HepG2 (cell line): ENCODE data around the gene FIBP. TPM values are rescaled to one million over a fixed set of nuclear protein-coding genes. Genes with fewer than 3 reads are reported as not detected.

Experiments used
- AGO1 ChIP-seq: fragments of 200-400 bp; formaldehyde crosslinking; IDR thresholded peaks from 2 replicates; pipeline ENCODE4 v1.6.1; 2017; ENCODE audit warnings: mild to moderate bottlenecking, low read depth, low read length, moderate library complexity; ENCODE audit not compliant: poor library complexity, severe bottlenecking
- ELF1 ChIP-seq: sonication (generic); formaldehyde crosslinking; IDR thresholded peaks from 2 replicates; pipeline ENCODE4 v1.4.0; 2020; ENCODE audit warnings: missing genetic modification reagents
- HHEX ChIP-seq: IDR thresholded peaks from 2 replicates; pipeline ENCODE4 v1.6.1; 2016; ENCODE audit warnings: control low read depth
- IKZF1 ChIP-seq: fragments of 450-650 bp; IDR thresholded peaks from 2 replicates; pipeline ENCODE4 v1.7.1; 2016
- MAFF ChIP-seq: IDR thresholded peaks from 2 replicates; pipeline ENCODE4 v1.6.1; 2011; ENCODE audit warnings: low read depth, low read length, improper control_type of control experiment
- MXI1 ChIP-seq: IDR thresholded peaks from 3 replicates; pipeline ENCODE4 v1.6.1; 2012; ENCODE audit warnings: low read depth, low read length, inconsistent platforms, borderline replicate concordance
- SKI ChIP-seq: fragments of 450-650 bp; IDR thresholded peaks from one replicate; pipeline ENCODE4 v1.6.1; 2018; ENCODE audit warnings: mild to moderate bottlenecking; ENCODE audit not compliant: partially characterized antibody
- THYN1 ChIP-seq: sonication (generic); formaldehyde crosslinking; IDR thresholded peaks from 2 replicates; pipeline ENCODE4 v1.8.1; 2023; ENCODE audit warnings: low read depth, mild to moderate bottlenecking, moderate library complexity, missing genetic modification reagents, borderline replicate concordance
- ZFP90 ChIP-seq: sonication (generic); formaldehyde crosslinking; IDR thresholded peaks from 2 replicates; pipeline ENCODE4 v1.8.0; 2022; ENCODE audit warnings: missing genetic modification reagents, mild to moderate bottlenecking, inconsistent platforms, borderline replicate concordance
- ZFY ChIP-seq: sonication (generic); formaldehyde crosslinking; IDR thresholded peaks from 2 replicates; pipeline ENCODE4 v1.4.0; 2020; ENCODE audit warnings: missing genetic modification reagents
- ZNF20 ChIP-seq: sonication (generic); formaldehyde crosslinking; IDR thresholded peaks from 2 replicates; pipeline ENCODE4 v1.4.0; 2020; ENCODE audit warnings: mild to moderate bottlenecking, moderate library complexity, missing genetic modification reagents
- ZNF326 ChIP-seq: sonication (generic); formaldehyde crosslinking; IDR thresholded peaks from 2 replicates; pipeline ENCODE4 v1.4.0; 2020; ENCODE audit warnings: missing genetic modification reagents, borderline replicate concordance
- ZNF550 ChIP-seq: sonication (generic); formaldehyde crosslinking; IDR thresholded peaks from 2 replicates; pipeline ENCODE4 v1.4.0; 2020; ENCODE audit warnings: mild to moderate bottlenecking, missing genetic modification reagents, borderline replicate concordance
- ZNF572 ChIP-seq: sonication (generic); formaldehyde crosslinking; IDR thresholded peaks from 2 replicates; pipeline ENCODE4 v1.5.1; 2020; ENCODE audit warnings: mild to moderate bottlenecking, missing genetic modification reagents
- ZNF598 ChIP-seq: sonication (generic); formaldehyde crosslinking; IDR thresholded peaks from 2 replicates; pipeline ENCODE4 v1.5.1; 2020; ENCODE audit warnings: mild to moderate bottlenecking, missing genetic modification reagents, borderline replicate concordance
- ZNF605 ChIP-seq: sonication (generic); formaldehyde crosslinking; IDR thresholded peaks from 2 replicates; pipeline ENCODE4 v1.8.0; 2022; ENCODE audit warnings: mild to moderate bottlenecking, missing genetic modification reagents
- ZSCAN22 ChIP-seq: sonication (generic); formaldehyde crosslinking; IDR thresholded peaks from 2 replicates; pipeline ENCODE4 v1.4.0; 2020; ENCODE audit warnings: mild to moderate bottlenecking, missing genetic modification reagents
- polyA plus RNA-seq, 8 experiments: library from polyadenylated mRNA; depleted of rRNA in 3 of 8; stranded (reverse) in 7 of 8; unstranded in 1 of 8; fragments of >200 nt; fragmentation: Illumina TruSeq in 4 of 8; extraction: Trizol in 4 of 8; gene quantifications; 2 replicates each; pipeline versions ENCODE4 v1.2.1 to v1.2.3, GENCODE V29; 2011 to 2016; ENCODE audit warnings: low read depth in 4 of 8, missing spikeins in 1 of 8, mixed read lengths in 1 of 8; ENCODE audit not compliant: insufficient read depth in 1 of 8
- total RNA-seq, 5 experiments: library from RNA; depleted of rRNA; stranded (reverse); fragments of >200 nt; fragmentation: Illumina TruSeq; extraction: Trizol; gene quantifications; 2 replicates each; pipeline ENCODE4 v1.2.3, GENCODE V29; 2016; ENCODE audit warnings: low read depth in 1 of 5
- TF ChIP-seq, protein P1 (sequence below): sonication (generic); formaldehyde crosslinking; IDR thresholded peaks from 2 replicates; pipeline ENCODE4 v1.8.0; 2022; ENCODE audit warnings: mild to moderate bottlenecking, missing genetic modification reagents; ENCODE audit not compliant: insufficient replicate concordance
- TF ChIP-seq, protein P2 (sequence below): IDR thresholded peaks from 2 replicates; pipeline ENCODE4 v1.6.1; 2016; ENCODE audit warnings: missing biosample characterization, missing genetic modification reagents, low read depth
- TF ChIP-seq, protein P3 (sequence below): sonication (generic); formaldehyde crosslinking; IDR thresholded peaks from 2 replicates; pipeline ENCODE4 v1.8.1; 2023; ENCODE audit warnings: missing genetic modification reagents, mild to moderate bottlenecking, borderline replicate concordance
- TF ChIP-seq, protein P4 (sequence below): sonication (generic); formaldehyde crosslinking; IDR thresholded peaks from 2 replicates; pipeline ENCODE4 v1.5.0; 2020; ENCODE audit warnings: missing genetic modification reagents
- TF ChIP-seq, protein P5 (sequence below): sonication (generic); formaldehyde crosslinking; IDR thresholded peaks from 2 replicates; pipeline ENCODE4 v1.4.0; 2020; ENCODE audit warnings: missing genetic modification reagents

Gene FIBP
- total and polyA plus RNA-seq, 2 of the 13 experiments (the other 11 are each of a cell fraction or from before 2014, with no cell fraction given) = 42.9 to 62.1 TPM

DNA sequence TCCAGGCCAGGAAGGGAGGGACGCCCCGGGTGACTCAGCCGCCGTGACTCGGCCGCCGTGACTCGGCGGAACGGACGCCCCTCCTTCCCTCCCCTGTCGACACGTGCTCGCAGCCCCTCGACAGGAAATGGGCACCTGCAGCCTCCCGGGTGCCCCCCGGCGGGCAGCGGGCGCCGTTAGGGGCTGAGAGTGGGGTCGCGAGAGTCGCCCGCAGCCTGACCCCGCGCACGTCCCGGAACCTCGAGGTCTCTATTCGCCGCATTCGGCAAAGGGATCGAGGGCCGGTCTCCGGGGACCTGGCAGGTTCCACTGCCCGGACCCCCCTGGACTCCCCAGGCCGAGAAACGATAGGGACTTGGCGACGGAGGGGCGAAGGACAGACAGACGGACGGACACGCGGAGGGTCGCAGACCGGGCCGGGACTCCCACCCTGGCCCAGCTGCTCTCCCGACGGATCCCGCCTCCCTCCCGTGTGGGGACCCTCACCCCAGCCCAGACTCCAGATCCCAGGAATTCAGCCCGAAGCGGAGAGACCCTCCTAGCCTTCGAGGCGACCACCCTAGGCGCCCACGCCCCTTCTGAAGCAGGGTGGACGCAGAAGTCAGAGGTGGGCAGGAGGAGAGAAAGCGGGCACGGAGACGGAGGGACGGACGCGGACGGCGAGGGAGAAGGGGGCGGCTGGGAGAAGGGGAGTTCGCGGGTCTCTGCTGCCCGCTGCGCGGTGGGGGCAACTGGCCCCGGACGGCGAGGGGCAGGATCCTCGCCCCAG lies 11.3 kb upstream of the FIBP start (continued):
- TF ChIP-seq, protein P1, sequence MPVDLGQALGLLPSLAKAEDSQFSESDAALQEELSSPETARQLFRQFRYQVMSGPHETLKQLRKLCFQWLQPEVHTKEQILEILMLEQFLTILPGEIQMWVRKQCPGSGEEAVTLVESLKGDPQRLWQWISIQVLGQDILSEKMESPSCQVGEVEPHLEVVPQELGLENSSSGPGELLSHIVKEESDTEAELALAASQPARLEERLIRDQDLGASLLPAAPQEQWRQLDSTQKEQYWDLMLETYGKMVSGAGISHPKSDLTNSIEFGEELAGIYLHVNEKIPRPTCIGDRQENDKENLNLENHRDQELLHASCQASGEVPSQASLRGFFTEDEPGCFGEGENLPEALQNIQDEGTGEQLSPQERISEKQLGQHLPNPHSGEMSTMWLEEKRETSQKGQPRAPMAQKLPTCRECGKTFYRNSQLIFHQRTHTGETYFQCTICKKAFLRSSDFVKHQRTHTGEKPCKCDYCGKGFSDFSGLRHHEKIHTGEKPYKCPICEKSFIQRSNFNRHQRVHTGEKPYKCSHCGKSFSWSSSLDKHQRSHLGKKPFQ (CRISPR knock-in tag) = no peak
- TF ChIP-seq, protein P2, sequence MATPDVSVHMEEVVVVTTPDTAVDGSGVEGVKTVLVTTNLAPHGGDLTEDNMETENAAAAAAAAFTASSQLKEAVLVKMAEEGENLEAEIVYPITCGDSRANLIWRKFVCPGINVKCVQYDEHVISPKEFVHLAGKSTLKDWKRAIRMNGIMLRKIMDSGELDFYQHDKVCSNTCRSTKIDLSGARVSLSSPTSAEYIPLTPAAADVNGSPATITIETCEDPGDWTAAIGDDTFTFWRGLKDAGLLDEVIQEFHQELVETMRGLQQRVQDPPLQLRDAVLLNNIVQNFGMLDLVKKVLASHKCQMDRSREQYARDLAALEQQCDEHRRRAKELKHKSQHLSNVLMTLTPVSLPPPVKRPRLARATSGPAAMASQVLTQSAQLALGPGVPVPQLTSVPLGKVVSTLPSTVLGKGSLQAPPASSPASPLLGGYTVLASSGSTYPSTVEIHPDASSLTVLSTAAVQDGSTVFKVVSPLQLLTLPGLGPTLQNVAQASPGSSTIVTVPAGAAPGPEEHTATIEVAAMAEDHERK (CRISPR knock-in tag) = no peak
- TF ChIP-seq ZNF605 (CRISPR knock-in tag) (peak; percentile 87), ZNF20 (no peak), MXI1 (peak; percentile 89; the same call in 1 of the 3 replicates), SKI (no peak), ZNF326 (CRISPR knock-in tag) (no peak), HHEX (no peak), IKZF1 (no peak), ZFY (CRISPR knock-in tag) (peak; percentile 64), ELF1 (CRISPR knock-in tag) (peak; percentile 29; the same call in 1 of the 2 replicates), ZNF598 (CRISPR knock-in tag) (no peak; the same call in 1 of the 2 replicates), ZNF550 (CRISPR knock-in tag) (no peak), MAFF (no peak; the same call in 1 of the 2 replicates), THYN1 (CRISPR knock-in tag) (no peak), ZNF572 (CRISPR knock-in tag) (no peak), AGO1 (peak; percentile 45), ZFP90 (CRISPR knock-in tag) (peak; percentile 43; the same call in 1 of the 2 replicates), ZSCAN22 (CRISPR knock-in tag) (no peak)
- TF ChIP-seq, protein P3, sequence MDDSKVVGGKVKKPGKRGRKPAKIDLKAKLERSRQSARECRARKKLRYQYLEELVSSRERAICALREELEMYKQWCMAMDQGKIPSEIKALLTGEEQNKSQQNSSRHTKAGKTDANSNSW (CRISPR knock-in tag) = no peak
- TF ChIP-seq, protein P4, sequence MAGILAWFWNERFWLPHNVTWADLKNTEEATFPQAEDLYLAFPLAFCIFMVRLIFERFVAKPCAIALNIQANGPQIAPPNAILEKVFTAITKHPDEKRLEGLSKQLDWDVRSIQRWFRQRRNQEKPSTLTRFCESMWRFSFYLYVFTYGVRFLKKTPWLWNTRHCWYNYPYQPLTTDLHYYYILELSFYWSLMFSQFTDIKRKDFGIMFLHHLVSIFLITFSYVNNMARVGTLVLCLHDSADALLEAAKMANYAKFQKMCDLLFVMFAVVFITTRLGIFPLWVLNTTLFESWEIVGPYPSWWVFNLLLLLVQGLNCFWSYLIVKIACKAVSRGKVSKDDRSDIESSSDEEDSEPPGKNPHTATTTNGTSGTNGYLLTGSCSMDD (CRISPR knock-in tag) = no peak
- TF ChIP-seq, protein P5, sequence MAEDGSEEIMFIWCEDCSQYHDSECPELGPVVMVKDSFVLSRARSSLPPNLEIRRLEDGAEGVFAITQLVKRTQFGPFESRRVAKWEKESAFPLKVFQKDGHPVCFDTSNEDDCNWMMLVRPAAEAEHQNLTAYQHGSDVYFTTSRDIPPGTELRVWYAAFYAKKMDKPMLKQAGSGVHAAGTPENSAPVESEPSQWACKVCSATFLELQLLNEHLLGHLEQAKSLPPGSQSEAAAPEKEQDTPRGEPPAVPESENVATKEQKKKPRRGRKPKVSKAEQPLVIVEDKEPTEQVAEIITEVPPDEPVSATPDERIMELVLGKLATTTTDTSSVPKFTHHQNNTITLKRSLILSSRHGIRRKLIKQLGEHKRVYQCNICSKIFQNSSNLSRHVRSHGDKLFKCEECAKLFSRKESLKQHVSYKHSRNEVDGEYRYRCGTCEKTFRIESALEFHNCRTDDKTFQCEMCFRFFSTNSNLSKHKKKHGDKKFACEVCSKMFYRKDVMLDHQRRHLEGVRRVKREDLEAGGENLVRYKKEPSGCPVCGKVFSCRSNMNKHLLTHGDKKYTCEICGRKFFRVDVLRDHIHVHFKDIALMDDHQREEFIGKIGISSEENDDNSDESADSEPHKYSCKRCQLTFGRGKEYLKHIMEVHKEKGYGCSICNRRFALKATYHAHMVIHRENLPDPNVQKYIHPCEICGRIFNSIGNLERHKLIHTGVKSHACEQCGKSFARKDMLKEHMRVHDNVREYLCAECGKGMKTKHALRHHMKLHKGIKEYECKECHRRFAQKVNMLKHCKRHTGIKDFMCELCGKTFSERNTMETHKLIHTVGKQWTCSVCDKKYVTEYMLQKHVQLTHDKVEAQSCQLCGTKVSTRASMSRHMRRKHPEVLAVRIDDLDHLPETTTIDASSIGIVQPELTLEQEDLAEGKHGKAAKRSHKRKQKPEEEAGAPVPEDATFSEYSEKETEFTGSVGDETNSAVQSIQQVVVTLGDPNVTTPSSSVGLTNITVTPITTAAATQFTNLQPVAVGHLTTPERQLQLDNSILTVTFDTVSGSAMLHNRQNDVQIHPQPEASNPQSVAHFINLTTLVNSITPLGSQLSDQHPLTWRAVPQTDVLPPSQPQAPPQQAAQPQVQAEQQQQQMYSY (CRISPR knock-in tag) = peak; percentile 56; the same call in 1 of the 2 replicates
